ENCODE results near the gene BICC1.

BICC1 gene

GRCh38 chr10:58546137-58546536, 33.5 kb downstream of the BICC1 start:
- DNase-seq (ENCODE audit: low read depth): no peak
- in situ Hi-C loops (cut with HindIII; ENCODE audit: low sequenced_read_pairs): no loop called here
- no peak overlapping the region for H3K4me3 ChIP-seq (ENCODE audit: low read depth, low read length)
- TF ChIP-seq, protein P1, sequence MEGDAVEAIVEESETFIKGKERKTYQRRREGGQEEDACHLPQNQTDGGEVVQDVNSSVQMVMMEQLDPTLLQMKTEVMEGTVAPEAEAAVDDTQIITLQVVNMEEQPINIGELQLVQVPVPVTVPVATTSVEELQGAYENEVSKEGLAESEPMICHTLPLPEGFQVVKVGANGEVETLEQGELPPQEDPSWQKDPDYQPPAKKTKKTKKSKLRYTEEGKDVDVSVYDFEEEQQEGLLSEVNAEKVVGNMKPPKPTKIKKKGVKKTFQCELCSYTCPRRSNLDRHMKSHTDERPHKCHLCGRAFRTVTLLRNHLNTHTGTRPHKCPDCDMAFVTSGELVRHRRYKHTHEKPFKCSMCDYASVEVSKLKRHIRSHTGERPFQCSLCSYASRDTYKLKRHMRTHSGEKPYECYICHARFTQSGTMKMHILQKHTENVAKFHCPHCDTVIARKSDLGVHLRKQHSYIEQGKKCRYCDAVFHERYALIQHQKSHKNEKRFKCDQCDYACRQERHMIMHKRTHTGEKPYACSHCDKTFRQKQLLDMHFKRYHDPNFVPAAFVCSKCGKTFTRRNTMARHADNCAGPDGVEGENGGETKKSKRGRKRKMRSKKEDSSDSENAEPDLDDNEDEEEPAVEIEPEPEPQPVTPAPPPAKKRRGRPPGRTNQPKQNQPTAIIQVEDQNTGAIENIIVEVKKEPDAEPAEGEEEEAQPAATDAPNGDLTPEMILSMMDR (IDR thresholded peaks at IDR 0.05; ENCODE audit: low read depth, low read length, missing control alignments): no peak

GRCh38 chr10:58546722-58547445, 34.2 kb downstream of the BICC1 start:
- H3K4me3 ChIP-seq (ENCODE audit: low read depth, low read length): no peak overlapping the region
- TF ChIP-seq, protein P1 (IDR thresholded peaks at IDR 0.05; ENCODE audit: low read depth, low read length, missing control alignments): no peak
- DNase-seq (ENCODE audit: low read depth): no peak
- in situ Hi-C loops (cut with HindIII; ENCODE audit: low sequenced_read_pairs): no loop called here

- H3K4me3 ChIP-seq (ENCODE audit: low read depth, low read length): no peak overlapping the region
- TF ChIP-seq, protein P1 (IDR thresholded peaks at IDR 0.05; ENCODE audit: low read depth, low read length, missing control alignments): no peak
- in situ Hi-C loops (cut with HindIII; ENCODE audit: low sequenced_read_pairs): no loop called here
- DNase-seq (ENCODE audit: low read depth): no peak
Measured at GRCh38 chr10:58547963-58548362, 35.3 kb downstream of the BICC1 start.

DNA sequence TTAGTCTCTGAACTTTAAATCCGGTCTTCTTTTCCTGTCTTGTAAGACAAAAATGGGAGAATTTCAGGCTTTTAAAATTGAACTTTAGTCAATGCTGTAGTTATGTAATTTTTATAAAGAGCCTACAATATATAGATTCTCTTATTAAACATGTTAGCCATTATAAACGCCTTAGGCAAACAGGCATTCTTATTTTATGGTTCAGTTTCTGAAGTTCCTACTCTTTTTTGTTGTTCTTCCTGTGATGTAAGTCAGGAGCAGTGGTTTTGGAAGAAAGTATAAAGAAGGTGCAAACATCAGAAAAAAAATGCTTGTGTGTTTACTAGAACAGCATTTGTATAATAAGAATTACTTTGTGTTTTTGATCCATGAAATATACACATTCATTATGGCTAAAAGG, 41.6 kb downstream of the BICC1 start:
- no peak overlapping the region for H3K4me3 ChIP-seq (ENCODE audit: low read depth, low read length)
- TF ChIP-seq, protein P1 (IDR thresholded peaks at IDR 0.05; ENCODE audit: low read depth, low read length, missing control alignments): no peak
- DNase-seq (ENCODE audit: low read depth): no peak
- in situ Hi-C loops (cut with HindIII; ENCODE audit: low sequenced_read_pairs): no loop called here

GRCh38 chr10:58555170-58555929, 42.7 kb downstream of the BICC1 start:
- TF ChIP-seq, protein P1 (IDR thresholded peaks at IDR 0.05; ENCODE audit: low read depth, low read length, missing control alignments): no peak
- H3K4me3 ChIP-seq (ENCODE audit: low read depth, low read length): no peak overlapping the region
- in situ Hi-C loops (cut with HindIII; ENCODE audit: low sequenced_read_pairs): no loop called here
- DNase-seq (ENCODE audit: low read depth): no peak

GRCh38 chr10:58555930-58556311, 43.2 kb downstream of the BICC1 start:
- no peak overlapping the region for H3K4me3 ChIP-seq (ENCODE audit: low read depth, low read length)
- in situ Hi-C loops (cut with HindIII; ENCODE audit: low sequenced_read_pairs): no loop called here
- DNase-seq (ENCODE audit: low read depth): no peak
- TF ChIP-seq, protein P1 (IDR thresholded peaks at IDR 0.05; ENCODE audit: low read depth, low read length, missing control alignments): no peak

Data from astrocyte of the cerebellum (primary cell).